ENCODE measurements around the gene LGALS7. TPM values are rescaled to one million over a fixed set of nuclear protein-coding genes. Genes with fewer than 3 reads are reported as not detected.

Gene LGALS7
- total and polyA plus RNA-seq, 10 of the 15 experiments (the other 5 are each of a cell fraction or from before 2014, with no cell fraction given): 0.19 TPM; not detected in 9

DNA sequence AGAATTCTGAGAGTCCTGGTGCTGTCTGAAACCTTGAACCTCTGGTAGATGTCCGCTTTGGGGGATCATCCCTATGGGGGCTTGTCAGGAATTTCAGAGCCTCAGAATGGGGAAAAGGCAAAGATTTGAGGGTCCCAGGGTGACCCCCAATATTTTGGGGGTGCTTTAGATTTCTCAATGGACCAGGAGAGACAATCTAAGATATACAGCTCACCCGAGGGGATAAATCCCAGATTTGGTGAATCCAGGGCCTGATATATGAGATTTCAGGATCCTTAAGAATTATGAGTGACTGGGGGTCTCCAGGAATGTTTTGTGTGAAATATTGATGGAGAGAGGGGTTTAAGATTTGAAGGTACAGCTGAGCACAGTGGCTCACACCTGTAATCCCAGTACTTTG, 32.4 kb downstream of the LGALS7 start:
- ATAC-seq: no peak
- CTCF ChIA-PET: interaction anchor here (1.5 kb wide), 1 partner anchor 29 kb away, joined by 4 read pairs; no protein-coding TSS in a partner anchor
- 41% methylated on average over 2 of the region's 2 CpGs for WGBS (ENCODE audit: insufficient coverage, insufficient replicate concordance, low lambda C conversion rate, missing lambda C conversion rate)
- TF ChIP-seq, protein P1, sequence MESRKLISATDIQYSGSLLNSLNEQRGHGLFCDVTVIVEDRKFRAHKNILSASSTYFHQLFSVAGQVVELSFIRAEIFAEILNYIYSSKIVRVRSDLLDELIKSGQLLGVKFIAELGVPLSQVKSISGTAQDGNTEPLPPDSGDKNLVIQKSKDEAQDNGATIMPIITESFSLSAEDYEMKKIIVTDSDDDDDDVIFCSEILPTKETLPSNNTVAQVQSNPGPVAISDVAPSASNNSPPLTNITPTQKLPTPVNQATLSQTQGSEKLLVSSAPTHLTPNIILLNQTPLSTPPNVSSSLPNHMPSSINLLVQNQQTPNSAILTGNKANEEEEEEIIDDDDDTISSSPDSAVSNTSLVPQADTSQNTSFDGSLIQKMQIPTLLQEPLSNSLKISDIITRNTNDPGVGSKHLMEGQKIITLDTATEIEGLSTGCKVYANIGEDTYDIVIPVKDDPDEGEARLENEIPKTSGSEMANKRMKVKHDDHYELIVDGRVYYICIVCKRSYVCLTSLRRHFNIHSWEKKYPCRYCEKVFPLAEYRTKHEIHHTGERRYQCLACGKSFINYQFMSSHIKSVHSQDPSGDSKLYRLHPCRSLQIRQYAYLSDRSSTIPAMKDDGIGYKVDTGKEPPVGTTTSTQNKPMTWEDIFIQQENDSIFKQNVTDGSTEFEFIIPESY (IDR thresholded peaks at IDR 0.05): no peak
- no peak for TF ChIP-seq TCF7 (IDR thresholded peaks at IDR 0.05; ENCODE audit: borderline replicate concordance)
- TF ChIP-seq MEF2A (IDR thresholded peaks at IDR 0.05; ENCODE audit: insufficient read depth, low read depth, low read length): no peak
- TF ChIP-seq, protein P2, sequence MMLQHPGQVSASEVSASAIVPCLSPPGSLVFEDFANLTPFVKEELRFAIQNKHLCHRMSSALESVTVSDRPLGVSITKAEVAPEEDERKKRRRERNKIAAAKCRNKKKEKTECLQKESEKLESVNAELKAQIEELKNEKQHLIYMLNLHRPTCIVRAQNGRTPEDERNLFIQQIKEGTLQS (IDR thresholded peaks at IDR 0.05; ENCODE audit: borderline replicate concordance, extremely low read depth, low read depth, low read length): no peak
- no peak for TF ChIP-seq LARP7 (IDR thresholded peaks at IDR 0.05)
- no peak for TF ChIP-seq MTA3 (IDR thresholded peaks at IDR 0.05; ENCODE audit: borderline replicate concordance, low read length)
- TF ChIP-seq STAT3 (IDR thresholded peaks at IDR 0.05; ENCODE audit: low read depth, low read length): no peak
- no peak for TF ChIP-seq CBX3 (IDR thresholded peaks at IDR 0.05; ENCODE audit: borderline replicate concordance, low read depth)
- TF ChIP-seq NFYB (IDR thresholded peaks at IDR 0.05; ENCODE audit: insufficient read depth, low read depth, low read length): no peak
- no peak for TF ChIP-seq CEBPB (IDR thresholded peaks at IDR 0.05; ENCODE audit: borderline replicate concordance in 1 of 2, low read depth in 2 of 2, low read length in 2 of 2)
- Histone ChIP-seq H4K20me1 (ENCODE audit: control insufficient read depth, insufficient read depth) (no peaks in the 10 kb centered on the region), H3K9me3 (replicated peaks; ENCODE audit: control insufficient read depth, insufficient read depth, low read length) (no peaks in the 10 kb centered on the region), H3K27me3 (replicated peaks in 1 of 2; ENCODE audit: control insufficient read depth in 2 of 2, insufficient read depth in 2 of 2, low read length in 1 of 2) (no peaks in the 10 kb centered on the region), H3K4me2 (ENCODE audit: control insufficient read depth, insufficient read depth) (no peak overlapping the region), H2AFZ (ENCODE audit: control insufficient read depth, low read depth, low read length) (no peak overlapping the region), H3K4me1 (ENCODE audit: control insufficient read depth, insufficient read depth, low read length) (peaks cover 3% of the 10 kb centered on the region), H3K36me3 (ENCODE audit: control insufficient read depth in 2 of 2, insufficient read depth in 2 of 2, low read length in 1 of 2) (no peaks in the 10 kb centered on the region), H3K9ac (ENCODE audit: control insufficient read depth, insufficient read depth, low read length) (no peak overlapping the region), H3K79me2 (ENCODE audit: control insufficient read depth, insufficient read depth, low read length) (no peaks in the 10 kb centered on the region), H3K27ac (ENCODE audit: control insufficient read depth, insufficient read depth) (no peak overlapping the region), H3K4me3 (no peak overlapping the region)
- FAIRE-seq: no peak
- DNase-seq (ENCODE audit: low read depth, low spot score): no peak
- POLR2A ChIA-PET: no interaction called here
- in situ Hi-C loops (cut with MboI): no loop called here
- intact Hi-C loops (cut with micrococcal nuclease; ENCODE audit: unreplicated experiment): no loop called here
- SMC1A ChIA-PET (ENCODE audit: uncharacterized antibody, unreplicated experiment): no interaction called here
- RAD21 ChIA-PET (ENCODE audit: unreplicated experiment): no interaction called here
- BruUV-seq (replicated peaks): no TSS peak
